GM12878 (cell line): ENCODE results near the gene ARCN1. TPM values are rescaled to one million over a fixed set of nuclear protein-coding genes. Genes with fewer than 3 reads are reported as not detected.
A peak's percentile ranks its signal among the peaks of the same experiment; 100 is the strongest.

ENCODE experiments used
- ATAC-seq: fragments of 200-7000 bp; cut with Tn5 transposase; 3 replicates; pipeline ENCODE4 v1.9.1; 2020; ENCODE audit warnings: mild to moderate bottlenecking, moderate library complexity
- BruUV-seq: library from RNA; stranded (reverse); fragments of 400-500 nt; replicated peaks from 2 replicates; lab custom pipeline; 2021; lab: Mats Ljungman, UMichigan
- CTCF ChIA-PET: fragments of 300-600 bp; sonication (Branson Sonifier 250); formaldehyde crosslinking; extraction: SDS; loops from one replicate; lab custom pipeline; 2021; ENCODE audit warnings: inconsistent platforms; lab: Yijun Ruan, JAX
- POLR2A ChIA-PET: fragments of 350-600 bp; formaldehyde crosslinking; extraction: SDS; loops from one replicate; lab custom pipeline; 2021; ENCODE audit warnings: inconsistent platforms; lab: Charles Lee
- RAD21 ChIA-PET: fragments of 300-600 bp; sonication (Branson Sonifier 250); formaldehyde crosslinking; loops from one replicate; lab custom pipeline; 2023; ENCODE audit warnings: antibody characterized with exemption; ENCODE audit not compliant: unreplicated experiment; lab: Charles Lee
- SMC1A ChIA-PET: fragments of 300-600 bp; sonication (Branson Sonifier 250); formaldehyde crosslinking; loops from one replicate; lab custom pipeline; 2023; ENCODE audit not compliant: unreplicated experiment, uncharacterized antibody; lab: Charles Lee
- DNase-seq: peaks from one replicate; pipeline ENCODE4 v3.0.0-alpha.2; 2011; ENCODE audit warnings: low read depth, low spot score
- FAIRE-seq: peaks from 3 replicates; lab custom pipeline; 2011; peaks lifted over from hg19 to GRCh38; lab: Jason Lieb, UNC
- H2AFZ ChIP-seq: 2 replicates; pipeline ENCODE4 v1.6.0; 2011; ENCODE audit warnings: low read depth, low read length, control low read depth; ENCODE audit not compliant: control insufficient read depth
- H3K27ac ChIP-seq: 2 replicates; pipeline ENCODE4 v1.5.1; 2011; ENCODE audit warnings: control low read depth; ENCODE audit not compliant: control insufficient read depth, insufficient read depth
- H3K27me3 ChIP-seq, 2 experiments: replicated peaks in 1 of 2; 2 replicates each; pipeline versions ENCODE4 v1.6.0 to v1.6.1; 2011; ENCODE audit warnings: low read length in 1 of 2; ENCODE audit not compliant: control insufficient read depth in 2 of 2, insufficient read depth in 2 of 2
- H3K36me3 ChIP-seq, 2 experiments: 2 replicates each; pipeline ENCODE4 v1.5.1; 2011; ENCODE audit warnings: low read length in 1 of 2; ENCODE audit not compliant: control insufficient read depth in 2 of 2, insufficient read depth in 2 of 2
- H3K4me1 ChIP-seq: 2 replicates; pipeline ENCODE4 v1.6.1; 2011; ENCODE audit warnings: mild to moderate bottlenecking, low read length, moderate library complexity, mixed read lengths; ENCODE audit not compliant: control insufficient read depth, insufficient read depth
- H3K4me2 ChIP-seq: 2 replicates; pipeline ENCODE4 v1.6.0; 2011; ENCODE audit warnings: control low read depth; ENCODE audit not compliant: control insufficient read depth, insufficient read depth
- H3K4me3 ChIP-seq: fragments of 200-600 bp; sonication (generic); 2 replicates; pipeline ENCODE4 v1.5.1; 2016
- H3K79me2 ChIP-seq: 2 replicates; pipeline ENCODE4 v1.6.0; 2011; ENCODE audit warnings: low read length; ENCODE audit not compliant: control insufficient read depth, insufficient read depth
- H3K9ac ChIP-seq: 2 replicates; pipeline ENCODE4 v1.8.0; 2011; ENCODE audit warnings: low read length, control low read depth, mixed read lengths; ENCODE audit not compliant: control insufficient read depth, insufficient read depth
- H3K9me3 ChIP-seq: replicated peaks from 3 replicates; pipeline ENCODE4 v1.5.1; 2011; ENCODE audit warnings: mild to moderate bottlenecking, low read length; ENCODE audit not compliant: control insufficient read depth, insufficient read depth
- H4K20me1 ChIP-seq: 2 replicates; pipeline ENCODE4 v1.6.0; 2011; ENCODE audit not compliant: control insufficient read depth, insufficient read depth
- BHLHE40 ChIP-seq, 2 experiments: fragments of 450-650 bp in 1 of 2; IDR thresholded peaks; 2 replicates each; pipeline ENCODE4 v1.6.1; 2011 to 2017; ENCODE audit warnings: low read depth in 2 of 2, borderline replicate concordance in 1 of 2, improper control_type of control experiment in 1 of 2, low read length in 1 of 2, mild to moderate bottlenecking in 1 of 2
- IKZF1 ChIP-seq: fragments of 450-650 bp; conservative IDR thresholded peaks from 2 replicates; pipeline ENCODE4 v1.6.1; 2017; ENCODE audit warnings: antibody characterized with exemption, mild to moderate bottlenecking
- POLR2AphosphoS5 ChIP-seq: IDR thresholded peaks from 2 replicates; pipeline ENCODE4 v1.6.1; 2011; ENCODE audit warnings: mild to moderate bottlenecking, low read length, inconsistent platforms
- SPI1 ChIP-seq: IDR thresholded peaks from 2 replicates; pipeline ENCODE4 v1.6.1; 2011; ENCODE audit warnings: low read depth, mild to moderate bottlenecking, low read length, moderate library complexity, borderline replicate concordance; ENCODE audit not compliant: insufficient read depth
- SUZ12 ChIP-seq: fragments of 200-600 bp; sonication (generic); IDR thresholded peaks from one replicate; pipeline ENCODE4 v1.6.1; 2018; ENCODE audit warnings: antibody characterized with exemption, mild to moderate bottlenecking; ENCODE audit not compliant: unreplicated experiment
- WGBS: methylation state at CpG from one replicate; pipeline ENCODE4 v1.1.6; 2016; ENCODE audit warnings: low lambda C conversion rate; ENCODE audit not compliant: insufficient replicate concordance, insufficient coverage; ENCODE audit errors: missing lambda C conversion rate; 5-methylcytosine and 5-hydroxymethylcytosine counted together
- in situ Hi-C: fragments of 300-500 bp; cut with MboI; formaldehyde crosslinking; loops from 9 replicates; pipeline ENCODE4 v1.14.3; 2018; ENCODE audit warnings: mixed read lengths
- intact Hi-C: fragments of 100-400 bp; cut with micrococcal nuclease; formaldehyde crosslinking; loops from one replicate; pipeline ENCODE4 v1.14.2; 2022; ENCODE audit not compliant: unreplicated experiment
- polyA plus RNA-seq, 11 experiments: library from polyadenylated mRNA; depleted of rRNA in 4 of 11; unstranded in 6 of 11; stranded (reverse) in 5 of 11; fragments of >200 nt; fragmentation: Nextera tagmentation in 4 of 11; fragmentation: Illumina TruSeq in 1 of 11; extraction: Ambion mirVana in 4 of 11; extraction: Trizol in 1 of 11; gene quantifications; 1 replicate in 1 of 11; 2 replicates in 10 of 11; pipeline versions ENCODE4 v1.2.1 to v1.2.3, GENCODE V29; 2011 to 2016; ENCODE audit warnings: inconsistent platforms in 2 of 11, missing spikeins in 2 of 11, low read depth in 1 of 11
- total RNA-seq, 4 experiments: library from RNA; depleted of rRNA in 3 of 4; stranded (reverse); fragments of >200 nt in 3 of 4; fragmentation: Illumina TruSeq in 1 of 4; extraction: Trizol in 1 of 4; gene quantifications; 2 replicates each; pipeline versions ENCODE4 v1.2.1 to v1.2.3, GENCODE V29; 2013 to 2021
- TF ChIP-seq, protein P1 (sequence below): IDR thresholded peaks from 2 replicates; pipeline ENCODE4 v1.6.1; 2012; ENCODE audit warnings: low read depth, low read length, improper control_type of control experiment

ARCN1 gene
- total and polyA plus RNA-seq, 10 of the 15 experiments (the other 5 are each of a cell fraction or from before 2014, with no cell fraction given), result 33.3 to 172 (median 106) TPM

DNA sequence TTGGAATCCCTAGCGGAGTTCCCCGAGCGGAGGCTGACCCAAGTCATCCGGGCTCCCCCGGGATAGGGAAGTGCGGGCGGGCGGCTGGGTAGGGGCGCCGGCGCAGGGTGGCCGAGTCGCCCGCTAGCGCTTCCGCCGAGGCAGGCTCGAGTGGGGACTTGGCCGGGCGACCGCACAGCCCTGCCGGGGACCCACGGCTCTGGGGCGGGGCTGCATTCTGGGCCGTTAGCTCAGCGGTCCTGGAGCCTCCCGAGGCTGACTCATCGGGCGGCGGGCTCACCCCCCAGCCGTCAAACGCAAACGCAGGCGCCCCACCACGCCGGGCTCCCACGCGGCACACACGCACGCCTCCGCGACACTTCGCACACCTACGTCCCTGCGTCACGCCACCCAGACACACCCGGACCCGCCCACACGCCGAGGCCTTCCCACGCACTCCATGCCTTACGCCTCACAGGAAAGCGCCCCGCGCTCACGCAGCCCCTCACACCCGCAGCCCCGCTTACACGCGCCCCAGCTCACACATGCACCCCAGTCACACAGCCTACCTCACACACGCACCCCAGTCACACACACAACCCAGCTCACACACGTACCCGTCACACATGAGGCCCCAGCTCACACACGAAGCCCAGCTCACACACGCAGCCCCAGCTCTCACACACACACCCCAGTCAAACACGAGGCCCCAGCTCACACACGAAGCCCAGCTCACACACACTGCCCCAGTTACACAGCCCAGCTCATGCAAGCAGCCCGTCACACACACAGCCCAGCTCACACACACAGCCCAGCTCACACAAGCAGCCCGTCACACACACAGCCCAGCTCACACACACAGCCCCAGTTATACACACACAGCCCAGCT is 36.4 kb downstream of the ARCN1 start (continued):
- TF ChIP-seq POLR2AphosphoS5 (no peak), BHLHE40 (IDR thresholded peaks at IDR 0.05; ENCODE audit: borderline replicate concordance in 1 of 2, low read depth in 2 of 2, low read length in 1 of 2) (peak in 1 of 2 experiments; percentile 36; a peak in 1 of 4 replicates), IKZF1 (peak; percentile 60; the same call in 1 of the 2 replicates)
- TF ChIP-seq, protein P1, sequence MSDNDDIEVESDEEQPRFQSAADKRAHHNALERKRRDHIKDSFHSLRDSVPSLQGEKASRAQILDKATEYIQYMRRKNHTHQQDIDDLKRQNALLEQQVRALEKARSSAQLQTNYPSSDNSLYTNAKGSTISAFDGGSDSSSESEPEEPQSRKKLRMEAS, result 0 out of 2 replicates have a peak, but pooled peaks have one; percentile 40

GRCh38 chr11:118609380-118610224 is 37.4 kb downstream of the ARCN1 start:
- peak overlapping the region; percentile 68 for H3K4me2 ChIP-seq
- peaks cover 3% of the 10 kb centered on the region; the same call in 1 of the 2 replicates for H4K20me1 ChIP-seq
- CTCF ChIA-PET, result interaction anchor here (0.5 to 2.2 kb wide), 8 partner anchors 8 to 261 kb away, joined by 3 to 22 read pairs (median 4); no protein-coding TSS in a partner anchor
- RAD21 ChIA-PET, result interaction anchor here (1.0 kb wide), 1 partner anchor 258 kb away, joined by 3 read pairs; no protein-coding TSS in a partner anchor
- in situ Hi-C loops, result no loop called here
- POLR2A ChIA-PET, result interaction anchor here (0.6 kb wide), 1 partner anchor 10 kb away, joined by 3 read pairs; no protein-coding TSS in a partner anchor
- ATAC-seq, result peak; percentile 10
- H3K4me1 ChIP-seq, result peaks cover 8% of the 10 kb centered on the region
- no peaks in the 10 kb centered on the region for H3K36me3 ChIP-seq
- SMC1A ChIA-PET, result no interaction called here
- no peak overlapping the region for H3K9ac ChIP-seq
- FAIRE-seq, result no peak
- BruUV-seq, result no TSS peak
- H3K4me3 ChIP-seq, result 0 out of 2 replicates have a peak overlapping the region, but pooled peaks have one; percentile 6
- 10% methylated on average over 37 of the region's 57 CpGs for WGBS
- TF ChIP-seq SPI1 (no peak), SUZ12 (peak; percentile 95)
- H3K27ac ChIP-seq, result no peak overlapping the region
- no peak overlapping the region for H2AFZ ChIP-seq
- intact Hi-C loops, result no loop called here
- no peaks in the 10 kb centered on the region for H3K79me2 ChIP-seq
- H3K27me3 ChIP-seq, result peaks cover 21 to 36% of the 10 kb centered on the region in 2 experiments; a peak in 3 of 4 replicates
- DNase-seq, result no peak
- H3K9me3 ChIP-seq, result no peaks in the 10 kb centered on the region
